ENCODE results near the gene PHAX. TPM values are rescaled to one million over a fixed set of nuclear protein-coding genes. Genes with fewer than 3 reads are reported as not detected.

Gene PHAX
- polyA plus RNA-seq, 3 donors, result 4.8 to 37.6 (median 19.3) TPM

DNA sequence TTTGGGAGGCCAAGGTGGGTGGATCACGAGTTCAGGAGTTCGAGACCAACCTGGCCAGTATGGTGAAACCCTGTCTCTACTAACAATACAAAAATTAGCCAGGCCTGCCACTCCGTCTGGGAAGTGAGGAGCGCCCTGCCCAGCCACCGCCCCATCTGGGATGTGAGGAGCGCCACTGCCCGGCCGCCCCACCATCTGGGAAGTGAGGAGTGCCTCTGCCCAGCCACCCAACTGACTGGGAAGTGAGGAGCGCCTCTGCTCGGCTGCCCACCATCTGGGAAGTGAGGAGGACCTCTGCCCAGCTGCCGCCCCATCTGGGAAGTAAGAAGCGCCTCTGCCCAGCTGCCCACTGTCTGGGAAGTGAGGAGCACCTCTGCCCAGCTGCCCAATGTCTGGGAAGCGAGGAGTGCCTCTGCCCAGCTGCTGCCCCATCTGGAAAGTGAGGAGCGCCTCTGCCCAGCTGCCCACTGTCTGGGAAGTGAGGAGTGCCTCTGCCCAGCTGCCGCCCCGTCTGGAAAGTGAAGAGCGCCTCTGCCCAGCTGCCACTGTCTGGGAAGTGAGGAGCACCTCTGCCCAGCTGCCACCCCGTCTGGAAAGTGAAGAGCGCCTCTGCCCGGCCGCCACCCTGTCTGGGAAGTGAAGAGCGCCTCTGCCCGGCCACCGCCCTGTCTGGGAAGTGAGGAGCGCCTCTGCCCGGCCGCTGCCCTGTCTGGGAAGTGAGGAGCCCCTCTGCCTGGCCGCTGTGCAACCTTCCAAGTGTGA lies 11.0 kb upstream of the PHAX start:
- H3K79me2 ChIP-seq (ENCODE audit: insufficient read depth, low read length), result no peaks in the 10 kb centered on the region
- H3K9me3 ChIP-seq (replicated peaks in 1 of 2; ENCODE audit: control insufficient read depth in 1 of 2, insufficient read depth in 1 of 2, low read length in 2 of 2), result no peaks in the 10 kb centered on the region
- H3K36me3 ChIP-seq (replicated peaks in 1 of 2; ENCODE audit: control insufficient read depth in 1 of 2, insufficient read depth in 2 of 2, low read length in 2 of 2), result no peaks in the 10 kb centered on the region
- H3K27me3 Mint-ChIP-seq (ENCODE audit: low read depth in 3 of 3), result peaks cover 6 to 14% (median 7%) of the 10 kb centered on the region in 3 donors
- H2AFZ ChIP-seq (ENCODE audit: insufficient read depth, low read depth, low read length, poor library complexity, severe bottlenecking), result no peak overlapping the region
- peak overlapping the region in 1 of 7 donors; percentile 48 for H3K27ac Mint-ChIP-seq
- no peak for DNase-seq
- H3K4me3 ChIP-seq (replicated peaks in 1 of 3; ENCODE audit: low read depth in 2 of 3, low read length in 3 of 3), result no peak overlapping the region
- peaks cover 9% of the 10 kb centered on the region for H3K4me1 Mint-ChIP-seq
- H3K4me1 ChIP-seq (ENCODE audit: control insufficient read depth in 1 of 2, insufficient read depth in 2 of 2, low read length in 2 of 2), result peaks cover 8 to 9% of the 10 kb centered on the region in 2 donors
- no peaks in the 10 kb centered on the region for H4K20me1 ChIP-seq (ENCODE audit: insufficient read depth, low read length)
- H3K4me2 ChIP-seq (replicated peaks; ENCODE audit: extremely low read depth, low read length, poor library complexity, severe bottlenecking), result no peak overlapping the region
- H3K27ac ChIP-seq (ENCODE audit: low read depth in 1 of 2, low read length in 2 of 2), result no peak overlapping the region
- H3K27me3 ChIP-seq (ENCODE audit: control insufficient read depth in 2 of 2, insufficient read depth in 2 of 2, low read length in 2 of 2), result peaks cover 0 to 5% of the 10 kb centered on the region in 2 donors
- H3K9me3 Mint-ChIP-seq, result peaks cover 0 to 12% (median 0%) of the 10 kb centered on the region in 7 donors
- no peak overlapping the region for H3K9ac ChIP-seq (ENCODE audit: insufficient read depth, low read length, poor library complexity, severe bottlenecking)
- no peak overlapping the region for H3K4me3 Mint-ChIP-seq
- no peaks in the 10 kb centered on the region for H3K36me3 Mint-ChIP-seq
- TF ChIP-seq, protein P1, sequence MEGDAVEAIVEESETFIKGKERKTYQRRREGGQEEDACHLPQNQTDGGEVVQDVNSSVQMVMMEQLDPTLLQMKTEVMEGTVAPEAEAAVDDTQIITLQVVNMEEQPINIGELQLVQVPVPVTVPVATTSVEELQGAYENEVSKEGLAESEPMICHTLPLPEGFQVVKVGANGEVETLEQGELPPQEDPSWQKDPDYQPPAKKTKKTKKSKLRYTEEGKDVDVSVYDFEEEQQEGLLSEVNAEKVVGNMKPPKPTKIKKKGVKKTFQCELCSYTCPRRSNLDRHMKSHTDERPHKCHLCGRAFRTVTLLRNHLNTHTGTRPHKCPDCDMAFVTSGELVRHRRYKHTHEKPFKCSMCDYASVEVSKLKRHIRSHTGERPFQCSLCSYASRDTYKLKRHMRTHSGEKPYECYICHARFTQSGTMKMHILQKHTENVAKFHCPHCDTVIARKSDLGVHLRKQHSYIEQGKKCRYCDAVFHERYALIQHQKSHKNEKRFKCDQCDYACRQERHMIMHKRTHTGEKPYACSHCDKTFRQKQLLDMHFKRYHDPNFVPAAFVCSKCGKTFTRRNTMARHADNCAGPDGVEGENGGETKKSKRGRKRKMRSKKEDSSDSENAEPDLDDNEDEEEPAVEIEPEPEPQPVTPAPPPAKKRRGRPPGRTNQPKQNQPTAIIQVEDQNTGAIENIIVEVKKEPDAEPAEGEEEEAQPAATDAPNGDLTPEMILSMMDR (IDR thresholded peaks at IDR 0.05), result no peak
- intact Hi-C loops (cut with micrococcal nuclease), result no loop called here
- WGBS (ENCODE audit: insufficient coverage), result 99% methylated on average over 13 of the region's 28 CpGs

DNA sequence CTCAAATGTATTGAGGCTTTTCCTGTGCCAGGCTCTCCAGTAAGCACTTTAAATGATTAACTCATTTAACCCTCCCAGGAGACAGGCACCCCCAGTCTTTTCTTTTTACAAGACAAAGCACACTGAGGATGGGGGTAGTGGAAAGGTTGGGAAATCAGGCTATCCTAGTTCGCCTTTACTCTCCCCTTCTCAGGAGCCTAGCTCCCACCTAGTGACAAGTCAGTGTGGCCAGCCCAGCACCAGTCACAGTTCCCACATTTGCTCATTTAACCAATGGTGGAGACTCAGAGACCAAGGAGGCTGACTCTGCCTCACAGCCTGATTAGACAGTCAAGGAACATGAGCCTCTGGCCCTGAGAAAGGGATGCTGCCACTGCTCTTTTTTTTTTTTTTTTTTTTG lies 9.2 kb upstream of the PHAX start:
- Mint-ChIP-seq H3K36me3 (no peaks in the 10 kb centered on the region), H3K4me3 (no peak overlapping the region), H3K9me3 (peaks cover 0 to 24% (median 0%) of the 10 kb centered on the region in 7 donors), H3K27me3 (ENCODE audit: low read depth in 3 of 3) (peaks cover 9 to 24% (median 15%) of the 10 kb centered on the region in 3 donors), H3K27ac (no peak overlapping the region), H3K4me1 (peaks cover 17% of the 10 kb centered on the region)
- H3K4me3 ChIP-seq (replicated peaks in 1 of 3; ENCODE audit: low read depth in 2 of 3, low read length in 3 of 3), result no peak overlapping the region
- H3K79me2 ChIP-seq (ENCODE audit: insufficient read depth, low read length), result no peaks in the 10 kb centered on the region
- H3K36me3 ChIP-seq (replicated peaks in 1 of 2; ENCODE audit: control insufficient read depth in 1 of 2, insufficient read depth in 2 of 2, low read length in 2 of 2), result no peaks in the 10 kb centered on the region
- intact Hi-C loops (cut with micrococcal nuclease), result no loop called here
- peaks cover 4 to 5% of the 10 kb centered on the region in 2 donors for H3K27me3 ChIP-seq (ENCODE audit: control insufficient read depth in 2 of 2, insufficient read depth in 2 of 2, low read length in 2 of 2)
- H3K4me1 ChIP-seq (ENCODE audit: control insufficient read depth in 1 of 2, insufficient read depth in 2 of 2, low read length in 2 of 2), result peaks cover 12 to 15% of the 10 kb centered on the region in 2 donors
- H3K27ac ChIP-seq (ENCODE audit: low read depth in 1 of 2, low read length in 2 of 2), result no peak overlapping the region
- no peaks in the 10 kb centered on the region for H4K20me1 ChIP-seq (ENCODE audit: insufficient read depth, low read length)
- no peak for DNase-seq
- no peak overlapping the region for H3K4me2 ChIP-seq (replicated peaks; ENCODE audit: extremely low read depth, low read length, poor library complexity, severe bottlenecking)
- no peak overlapping the region for H3K9ac ChIP-seq (ENCODE audit: insufficient read depth, low read length, poor library complexity, severe bottlenecking)
- WGBS (ENCODE audit: insufficient coverage), result no CpG with 5 or more reads among the region's 1 CpG
- H3K9me3 ChIP-seq (replicated peaks in 1 of 2; ENCODE audit: control insufficient read depth in 1 of 2, insufficient read depth in 1 of 2, low read length in 2 of 2), result no peaks in the 10 kb centered on the region
- TF ChIP-seq, protein P1 (IDR thresholded peaks at IDR 0.05), result no peak
- H2AFZ ChIP-seq (ENCODE audit: insufficient read depth, low read depth, low read length, poor library complexity, severe bottlenecking), result no peak overlapping the region
